GM20000 (cell line): Measurements from ENCODE around the gene CYTH2.

ENCODE experiments used
- DNase-seq: peaks from one replicate; pipeline ENCODE4 v3.0.0; 2012; ENCODE audit warnings: low spot score
- TF ChIP-seq, protein P1 (sequence below): IDR thresholded peaks from 2 replicates; pipeline ENCODE4 v1.5.1; 2012; ENCODE audit warnings: mild to moderate bottlenecking, control low read depth; ENCODE audit errors: extremely low read depth, missing control alignments

The CYTH2 gene

DNA sequence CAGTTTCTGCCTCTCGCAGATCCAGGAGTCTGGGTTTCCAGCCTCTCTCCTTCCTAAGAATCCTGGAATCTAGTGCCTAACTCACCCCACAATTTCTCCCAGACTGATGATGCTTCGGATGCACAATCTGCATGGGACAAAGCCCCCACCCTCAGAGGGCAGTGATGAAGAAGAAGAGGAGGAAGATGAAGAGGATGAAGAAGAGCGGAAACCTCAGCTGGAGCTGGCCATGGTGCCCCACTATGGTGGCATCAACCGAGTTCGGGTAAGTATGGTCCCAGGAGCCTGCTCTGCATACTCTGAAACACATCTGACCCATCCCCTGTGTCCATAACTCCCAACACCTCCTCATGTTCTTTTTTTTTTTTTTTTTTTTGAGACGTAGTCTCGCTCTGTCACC is 22.6 kb upstream of the CYTH2 start:
- TF ChIP-seq, protein P1, sequence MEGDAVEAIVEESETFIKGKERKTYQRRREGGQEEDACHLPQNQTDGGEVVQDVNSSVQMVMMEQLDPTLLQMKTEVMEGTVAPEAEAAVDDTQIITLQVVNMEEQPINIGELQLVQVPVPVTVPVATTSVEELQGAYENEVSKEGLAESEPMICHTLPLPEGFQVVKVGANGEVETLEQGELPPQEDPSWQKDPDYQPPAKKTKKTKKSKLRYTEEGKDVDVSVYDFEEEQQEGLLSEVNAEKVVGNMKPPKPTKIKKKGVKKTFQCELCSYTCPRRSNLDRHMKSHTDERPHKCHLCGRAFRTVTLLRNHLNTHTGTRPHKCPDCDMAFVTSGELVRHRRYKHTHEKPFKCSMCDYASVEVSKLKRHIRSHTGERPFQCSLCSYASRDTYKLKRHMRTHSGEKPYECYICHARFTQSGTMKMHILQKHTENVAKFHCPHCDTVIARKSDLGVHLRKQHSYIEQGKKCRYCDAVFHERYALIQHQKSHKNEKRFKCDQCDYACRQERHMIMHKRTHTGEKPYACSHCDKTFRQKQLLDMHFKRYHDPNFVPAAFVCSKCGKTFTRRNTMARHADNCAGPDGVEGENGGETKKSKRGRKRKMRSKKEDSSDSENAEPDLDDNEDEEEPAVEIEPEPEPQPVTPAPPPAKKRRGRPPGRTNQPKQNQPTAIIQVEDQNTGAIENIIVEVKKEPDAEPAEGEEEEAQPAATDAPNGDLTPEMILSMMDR = no peak
- DNase-seq = peak; percentile 6

DNA sequence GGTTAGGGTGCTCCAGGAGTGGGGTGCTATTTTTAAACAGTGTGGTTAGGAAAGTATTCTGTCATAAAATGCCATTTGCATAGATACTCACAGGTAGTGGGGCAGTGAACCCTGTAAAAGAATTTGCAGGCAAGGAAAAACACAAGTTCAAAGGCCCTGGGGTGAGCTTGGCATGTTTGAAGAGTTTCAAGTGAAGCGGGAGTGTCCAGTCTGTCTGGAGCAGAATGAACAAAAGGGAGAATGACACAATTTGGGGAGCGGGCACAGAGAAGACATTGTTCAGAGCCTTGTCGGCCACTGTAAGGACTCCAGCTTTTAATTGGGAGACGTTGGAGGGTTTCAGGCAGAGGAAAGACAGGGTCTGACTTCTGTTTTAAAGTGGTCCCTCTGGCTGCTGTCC is 20.6 kb upstream of the CYTH2 start:
- TF ChIP-seq, protein P1 = no peak
- no peak for DNase-seq

DNA sequence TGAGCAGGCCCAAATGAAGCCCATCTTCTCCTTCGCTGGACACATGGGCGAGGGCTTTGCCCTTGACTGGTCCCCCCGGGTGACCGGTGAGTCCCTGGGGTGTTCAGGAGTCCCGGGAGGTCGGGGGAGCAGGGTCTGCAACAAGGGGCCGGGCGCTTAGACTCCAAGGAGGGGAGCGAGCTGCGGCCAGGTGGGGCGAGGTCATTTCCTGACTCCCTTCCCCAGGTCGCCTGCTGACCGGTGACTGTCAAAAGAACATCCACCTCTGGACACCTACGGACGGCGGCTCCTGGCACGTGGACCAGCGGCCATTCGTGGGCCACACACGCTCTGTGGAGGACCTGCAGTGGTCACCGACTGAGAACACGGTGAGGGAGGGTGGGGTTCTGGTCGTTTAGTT is 18.7 kb upstream of the CYTH2 start:
- no peak for DNase-seq
- TF ChIP-seq, protein P1 = no peak

DNA sequence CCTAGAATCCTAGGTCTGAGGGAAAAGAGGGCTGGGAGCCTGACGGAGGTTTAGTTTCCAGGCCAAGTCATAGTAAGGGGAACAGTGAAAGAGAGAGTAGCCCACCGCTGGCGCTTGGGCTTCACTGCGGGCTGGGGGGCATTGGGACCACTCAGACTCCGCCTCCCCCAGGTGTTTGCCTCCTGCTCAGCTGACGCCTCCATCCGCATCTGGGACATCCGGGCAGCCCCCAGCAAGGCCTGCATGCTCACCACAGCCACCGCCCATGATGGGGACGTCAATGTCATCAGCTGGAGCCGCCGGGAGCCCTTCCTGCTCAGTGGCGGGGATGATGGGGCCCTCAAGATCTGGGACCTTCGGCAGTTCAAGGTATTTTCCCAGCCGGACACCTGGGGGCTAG is 18.3 kb upstream of the CYTH2 start:
- DNase-seq = no peak

DNA sequence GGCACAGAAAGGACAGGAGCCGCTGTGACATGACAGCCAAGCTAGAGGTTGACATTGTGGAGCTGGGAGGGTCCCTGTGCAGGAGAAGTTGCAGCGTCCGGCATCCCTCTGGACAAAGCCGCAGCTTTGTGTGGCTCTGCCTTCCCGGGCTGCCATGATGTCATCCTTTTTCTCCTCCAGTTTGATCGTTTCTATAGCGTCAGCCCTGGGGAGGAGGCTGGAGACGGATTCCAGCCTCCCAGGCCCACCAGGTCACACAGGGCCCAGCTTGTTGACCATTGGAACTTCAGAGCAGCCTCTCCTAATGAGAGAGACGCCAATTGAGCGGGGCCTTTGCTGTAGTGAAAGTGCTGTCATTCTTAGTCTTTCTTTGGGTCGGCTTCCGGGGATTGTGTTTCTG is 17.5 kb upstream of the CYTH2 start:
- TF ChIP-seq, protein P1 = no peak
- no peak for DNase-seq

More for the DNA sequence above, 18.3 kb upstream of the CYTH2 start:
- TF ChIP-seq, protein P1 = no peak

DNA sequence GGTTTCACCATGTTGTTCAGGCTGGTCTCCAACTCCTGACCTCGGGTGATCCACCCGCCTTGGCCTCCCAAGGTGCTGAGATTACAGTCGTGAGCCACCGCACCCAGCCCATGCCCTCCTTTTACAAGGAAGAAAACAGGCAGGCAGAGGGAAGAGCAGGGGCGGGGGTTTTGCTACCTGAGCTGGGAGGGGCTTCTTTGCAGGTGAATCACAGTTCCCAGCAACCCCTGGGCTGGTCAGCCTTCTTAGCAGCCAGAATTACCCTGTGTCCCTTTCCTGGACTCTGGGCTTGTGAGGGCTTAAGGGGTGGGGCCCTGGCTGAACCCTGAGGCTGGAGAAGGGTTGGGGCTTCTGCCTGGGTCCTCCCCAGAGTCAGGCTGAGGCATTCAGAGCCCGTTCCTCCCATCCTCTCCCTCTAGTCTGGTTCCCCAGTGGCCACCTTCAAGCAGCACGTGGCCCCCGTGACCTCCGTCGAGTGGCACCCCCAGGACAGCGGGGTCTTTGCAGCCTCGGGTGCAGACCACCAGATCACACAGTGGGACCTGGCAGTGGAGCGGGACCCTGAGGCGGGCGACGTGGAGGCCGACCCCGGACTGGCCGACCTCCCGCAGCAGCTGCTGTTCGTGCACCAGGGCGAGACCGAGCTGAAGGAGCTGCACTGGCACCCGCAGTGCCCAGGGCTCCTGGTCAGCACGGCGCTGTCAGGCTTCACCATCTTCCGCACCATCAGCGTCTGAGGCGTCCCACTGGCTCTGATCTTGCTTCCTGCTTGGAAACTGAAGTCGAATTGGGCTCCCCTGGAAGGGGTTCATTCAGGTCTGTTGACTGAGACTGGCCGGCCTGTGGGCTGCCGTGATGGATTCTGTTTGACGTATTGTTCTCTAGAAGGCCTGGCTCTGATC is 16.6 kb upstream of the CYTH2 start:
- DNase-seq = no peak
- TF ChIP-seq, protein P1 = no peak

DNA sequence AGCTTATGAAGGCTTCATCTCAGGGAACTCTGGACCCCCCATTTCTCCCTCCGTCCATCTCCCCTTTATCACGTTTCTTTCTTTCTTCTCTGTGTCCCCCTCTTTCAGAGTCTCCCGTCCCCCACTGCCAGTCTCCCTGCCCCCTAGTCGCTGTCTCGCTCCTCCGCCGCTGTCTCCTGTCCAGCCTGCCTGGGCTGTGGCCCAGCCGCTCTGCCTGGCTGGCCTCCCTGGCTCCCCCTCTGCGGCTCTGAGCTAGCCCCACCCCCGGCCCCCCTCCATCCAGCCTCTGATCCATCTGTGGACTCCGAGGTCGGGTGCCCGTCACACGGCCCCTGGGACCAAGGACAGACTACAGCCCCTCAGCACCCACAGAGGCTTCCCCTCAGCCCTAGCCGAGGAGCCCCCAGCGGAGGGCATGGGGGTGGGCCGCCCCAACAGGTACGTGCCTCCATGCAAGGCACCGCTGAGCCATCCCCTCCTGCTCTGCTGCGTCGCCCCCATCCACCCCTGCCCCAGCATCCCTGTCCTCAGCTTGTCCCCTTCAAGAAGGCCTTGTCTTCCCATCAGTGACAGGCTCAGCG is 14.9 kb upstream of the CYTH2 start:
- DNase-seq = no peak
- TF ChIP-seq, protein P1 = no peak
